Fibroblast of the aortic adventitia (primary cell): ENCODE results near the gene TSTD2. TPM values are rescaled to one million over a fixed set of nuclear protein-coding genes. Genes with fewer than 3 reads are reported as not detected.
A peak's percentile ranks its signal among the peaks of the same experiment; 100 is the strongest.

Source experiments
- DNase-seq: peaks from one replicate; pipeline ENCODE4 v3.0.0-alpha.2; 2010; ENCODE audit warnings: low read depth
- H3K4me3 ChIP-seq: 2 replicates; pipeline ENCODE4 v1.5.1; 2011; ENCODE audit warnings: low read depth, mild to moderate bottlenecking, control low read depth, low read length, moderate library complexity
- total RNA-seq: library from RNA; depleted of rRNA; stranded (reverse); fragments of >200 nt; gene quantifications from 2 replicates; pipeline ENCODE4 v1.2.3, GENCODE V29; 2012; ENCODE audit warnings: low replicate concordance
- TF ChIP-seq, protein P1 (sequence below): IDR thresholded peaks from 2 replicates; pipeline ENCODE4 v1.5.1; 2011; ENCODE audit warnings: mild to moderate bottlenecking, low read length, control low read depth, inconsistent platforms; ENCODE audit not compliant: insufficient read depth

TSTD2 gene
- total RNA-seq, 1 donor: 17.6 TPM

GRCh38 chr9:97563458-97564135 lies 69.6 kb downstream of the TSTD2 start:
- TF ChIP-seq, protein P1, sequence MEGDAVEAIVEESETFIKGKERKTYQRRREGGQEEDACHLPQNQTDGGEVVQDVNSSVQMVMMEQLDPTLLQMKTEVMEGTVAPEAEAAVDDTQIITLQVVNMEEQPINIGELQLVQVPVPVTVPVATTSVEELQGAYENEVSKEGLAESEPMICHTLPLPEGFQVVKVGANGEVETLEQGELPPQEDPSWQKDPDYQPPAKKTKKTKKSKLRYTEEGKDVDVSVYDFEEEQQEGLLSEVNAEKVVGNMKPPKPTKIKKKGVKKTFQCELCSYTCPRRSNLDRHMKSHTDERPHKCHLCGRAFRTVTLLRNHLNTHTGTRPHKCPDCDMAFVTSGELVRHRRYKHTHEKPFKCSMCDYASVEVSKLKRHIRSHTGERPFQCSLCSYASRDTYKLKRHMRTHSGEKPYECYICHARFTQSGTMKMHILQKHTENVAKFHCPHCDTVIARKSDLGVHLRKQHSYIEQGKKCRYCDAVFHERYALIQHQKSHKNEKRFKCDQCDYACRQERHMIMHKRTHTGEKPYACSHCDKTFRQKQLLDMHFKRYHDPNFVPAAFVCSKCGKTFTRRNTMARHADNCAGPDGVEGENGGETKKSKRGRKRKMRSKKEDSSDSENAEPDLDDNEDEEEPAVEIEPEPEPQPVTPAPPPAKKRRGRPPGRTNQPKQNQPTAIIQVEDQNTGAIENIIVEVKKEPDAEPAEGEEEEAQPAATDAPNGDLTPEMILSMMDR: no peak
- H3K4me3 ChIP-seq: no peak overlapping the region
- DNase-seq: peak; percentile 18

DNA sequence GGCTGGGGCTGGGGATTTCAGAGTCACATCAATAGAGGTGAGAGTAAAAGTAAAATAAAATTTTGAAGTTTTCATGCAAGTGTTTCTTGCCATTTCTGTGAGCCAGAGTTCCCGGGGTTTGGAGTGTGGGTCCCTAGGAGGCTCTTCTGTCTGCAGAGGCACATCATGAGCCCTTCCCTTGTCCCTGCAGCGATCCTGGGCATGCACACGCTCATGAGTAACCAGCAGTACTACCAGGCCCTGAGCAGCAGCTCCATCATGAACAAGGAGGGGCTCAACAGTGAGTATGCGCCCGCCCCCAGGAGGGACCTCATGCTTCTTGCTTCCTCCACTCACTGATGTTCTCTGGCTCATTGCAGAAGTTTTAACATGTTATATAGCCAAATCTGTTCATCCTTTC lies 70.6 kb downstream of the TSTD2 start:
- H3K4me3 ChIP-seq: no peak overlapping the region
- TF ChIP-seq, protein P1: no peak

GRCh38 chr9:97561501-97561900 lies 71.7 kb downstream of the TSTD2 start:
- H3K4me3 ChIP-seq: no peak overlapping the region
- TF ChIP-seq, protein P1: no peak
- no peak for DNase-seq

More for the DNA sequence above, 70.6 kb downstream of the TSTD2 start:
- no peak for DNase-seq

DNA sequence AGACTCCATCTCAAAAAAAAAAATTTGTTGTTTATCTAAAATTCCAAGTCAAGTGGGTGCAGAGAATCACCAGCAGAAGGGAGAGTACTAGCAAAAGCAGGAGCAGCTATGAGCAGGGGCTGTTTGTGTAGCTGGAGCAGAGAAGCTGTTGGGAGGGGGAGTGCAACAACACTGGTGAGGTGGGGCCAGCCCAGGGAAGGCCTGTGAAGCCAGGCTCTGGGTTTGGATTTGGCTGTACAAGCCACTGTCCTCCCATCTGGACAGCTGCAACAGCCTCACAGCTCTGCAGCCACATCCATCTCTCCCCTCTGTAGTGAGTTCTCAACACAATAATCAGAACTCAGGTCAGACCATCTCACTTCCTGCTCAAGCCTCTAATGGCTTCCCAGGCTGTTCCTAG lies 72.3 kb downstream of the TSTD2 start:
- TF ChIP-seq, protein P1: no peak
- H3K4me3 ChIP-seq: no peak overlapping the region
- no peak for DNase-seq

DNA sequence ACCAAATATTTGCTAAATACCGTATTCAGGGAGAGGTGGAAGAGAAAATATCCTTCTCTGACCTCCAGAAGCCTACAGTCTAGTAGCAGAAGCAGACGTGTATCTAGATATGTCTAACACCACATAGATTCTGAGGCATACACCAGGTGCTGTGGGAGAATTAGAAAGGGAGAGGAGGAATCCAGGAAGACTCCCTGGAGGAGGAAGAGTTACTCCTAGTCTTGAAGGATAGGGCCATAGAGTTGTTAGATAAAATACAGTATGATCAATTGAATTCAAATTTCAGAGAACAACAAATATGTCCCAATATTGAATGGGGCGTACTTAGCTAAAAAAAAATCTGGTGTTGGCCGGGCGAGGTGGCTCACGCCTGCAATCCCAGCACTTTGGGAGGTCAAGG lies 73.0 kb downstream of the TSTD2 start:
- no peak for DNase-seq
- H3K4me3 ChIP-seq: no peak overlapping the region
- TF ChIP-seq, protein P1: no peak

DNA sequence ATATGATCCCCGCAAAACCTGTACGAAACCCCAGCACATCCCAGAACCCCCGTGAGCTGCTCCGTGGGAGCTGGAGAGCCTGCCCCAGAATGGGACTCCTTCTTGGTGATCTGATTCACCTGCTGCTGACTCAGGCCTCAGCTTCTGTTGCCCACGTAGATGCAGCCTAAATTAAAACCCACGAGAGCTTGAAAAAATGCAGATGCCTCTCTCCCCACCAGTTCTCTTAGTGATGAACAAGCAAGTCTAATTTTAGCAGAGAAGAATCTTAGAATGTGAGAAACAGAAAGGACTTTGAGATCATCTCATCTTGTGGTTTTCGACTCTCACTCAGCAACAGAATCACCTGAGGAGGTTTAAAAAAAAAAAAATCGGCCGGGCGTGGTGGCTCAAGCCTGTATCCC lies 74.1 kb downstream of the TSTD2 start:
- TF ChIP-seq, protein P1: no peak
- H3K4me3 ChIP-seq: no peak overlapping the region
- no peak for DNase-seq

GRCh38 chr9:97558701-97559101 lies 74.5 kb downstream of the TSTD2 start:
- DNase-seq: no peak
- TF ChIP-seq, protein P1: no peak
- no peak overlapping the region for H3K4me3 ChIP-seq
